Spleen (tissue), 11 donors: ENCODE measurements around the gene KCNQ1. TPM values are rescaled to one million over a fixed set of nuclear protein-coding genes. Genes with fewer than 3 reads are reported as not detected.

Source experiments
- DNase-seq: peaks from one replicate; pipeline ENCODE4 v3.0.0-alpha.2; 2020
- H3K27ac ChIP-seq, 8 donors: fragments of 200-600 bp; sonication (generic) in 7 of 8; 1 replicate in 4 of 8; 2 replicates in 4 of 8; pipeline versions ENCODE4 v1.5.0 to v1.8.0; 2016 to 2021; ENCODE audit warnings: inconsistent platforms in 4 of 8, mild to moderate bottlenecking in 4 of 8, moderate library complexity in 1 of 8
- H3K27me3 ChIP-seq, 7 donors: fragments of 200-600 bp; sonication (generic) in 6 of 7; replicated peaks in 1 of 7; 1 replicate in 4 of 7; 2 replicates in 3 of 7; pipeline versions ENCODE4 v1.5.0 to v1.8.0; 2016 to 2021; ENCODE audit warnings: inconsistent platforms in 3 of 7, mild to moderate bottlenecking in 1 of 7
- H3K36me3 ChIP-seq, 6 donors: fragments of 200-600 bp; sonication (generic) in 5 of 6; 1 replicate in 4 of 6; 2 replicates in 2 of 6; pipeline versions ENCODE4 v1.5.0 to v1.8.0; 2016 to 2021; ENCODE audit warnings: inconsistent platforms in 2 of 6
- H3K4me1 ChIP-seq, 6 donors: fragments of 200-600 bp; sonication (generic) in 5 of 6; 1 replicate in 3 of 6; 2 replicates in 3 of 6; pipeline versions ENCODE4 v1.5.0 to v1.8.0; 2016 to 2021; ENCODE audit warnings: inconsistent platforms in 3 of 6
- H3K4me3 ChIP-seq, 8 donors: fragments of 200-600 bp; sonication (generic) in 7 of 8; 1 replicate in 4 of 8; 2 replicates in 4 of 8; pipeline versions ENCODE4 v1.5.0 to v1.8.0; 2016 to 2021; ENCODE audit warnings: inconsistent platforms in 4 of 8, mild to moderate bottlenecking in 4 of 8, moderate library complexity in 2 of 8
- H3K9me3 ChIP-seq, 8 donors: fragments of 200-600 bp; sonication (generic) in 7 of 8; 1 replicate in 4 of 8; 2 replicates in 4 of 8; pipeline versions ENCODE4 v1.5.0 to v1.8.0; 2016 to 2021; ENCODE audit warnings: inconsistent platforms in 4 of 8
- CTCF ChIP-seq, 11 experiments: fragments of 200-600 bp in 7 of 11; fragments of 450-650 bp in 4 of 11; sonication (generic) in 4 of 11; IDR thresholded peaks in 8 of 11; conservative IDR thresholded peaks in 3 of 11; 1 replicate in 7 of 11; 2 replicates in 4 of 11; pipeline versions ENCODE4 v1.4.0 to v1.8.0; 2016 to 2021; ENCODE audit warnings: antibody characterized with exemption in 11 of 11, inconsistent platforms in 4 of 11, mild to moderate bottlenecking in 1 of 11
- POLR2A ChIP-seq, 3 donors: fragments of 450-650 bp; IDR thresholded peaks; one replicate each; pipeline ENCODE4 v1.5.1; 2017; ENCODE audit warnings: antibody characterized with exemption in 3 of 3, mild to moderate bottlenecking in 1 of 3
- POLR2AphosphoS5 ChIP-seq, 3 donors: sonication (generic); formaldehyde crosslinking; IDR thresholded peaks; one replicate each; pipeline ENCODE4 v1.5.1; 2017; ENCODE audit warnings: antibody characterized with exemption in 3 of 3
- WGBS, 5 donors: extraction: QIAGEN DNeasy Blood & Tissue Kit in 3 of 5; methylation state at CpG; one replicate each; pipeline versions ENCODE4 v1.1.5 to v1.1.7; 2013 to 2018; 5-methylcytosine and 5-hydroxymethylcytosine counted together
- intact Hi-C: fragments of 100-400 bp; cut with DNase I; formaldehyde crosslinking; loops from one replicate; pipeline ENCODE4 v1.15.0; 2023; ENCODE audit warnings: low total_unique reads
- polyA plus RNA-seq, 3 donors: library from polyadenylated mRNA; stranded (reverse); fragments of 200-250 nt; gene quantifications; one replicate each; pipeline ENCODE4 v1.2.1, GENCODE V29; 2013
- total RNA-seq, 7 donors: library from RNA; depleted of rRNA in 3 of 7; stranded (reverse); fragments of >200 nt in 3 of 7; fragmentation: NEBNext Ultra II Directional in 4 of 7; extraction: Animal tissue kit (Norgen Biotek cat#: 25700) in 4 of 7; gene quantifications; one replicate each; pipeline versions ENCODE4 v1.1.0 to v1.2.1, GENCODE V29; 2016 to 2021
- donor health status: healthy with polysubstance abuse.
- donor health status: DM: no; HTN: no; CAD: no; lungs with moderate emphysema.
- donor health status: DM: no; HTN: no; CAD: no.
- donor health status: Bipolar disorder and iron deficiency.
- donor health status: healthy.
- donor health status: DM: no; HTN: no; CAD: no.
- donor health status: DM: yes; HTN: yes; CAD: no.

KCNQ1 gene
- total and polyA plus RNA-seq, 10 donors, result 3.3 to 21.6 (median 13.5) TPM

- 85 to 94% (median 89%) methylated on average over 8 to 9 of the region's 9 CpGs for WGBS, 5 donors
- intact Hi-C loops, result no loop called here
Measured at GRCh38 chr11:2664376-2664775, 219.6 kb downstream of the KCNQ1 start.

GRCh38 chr11:2664791-2665525 lies 220.2 kb downstream of the KCNQ1 start:
- Histone ChIP-seq H3K4me3 (no peak overlapping the region), H3K27ac (no peak overlapping the region), H3K4me1 (no peaks in the 10 kb centered on the region), H3K27me3 (no peaks in the 10 kb centered on the region), H3K36me3 (peaks cover 0 to 59% (median 6%) of the 10 kb centered on the region in 6 donors), H3K9me3 (peaks cover 0 to 21% (median 12%) of the 10 kb centered on the region in 8 donors)
- intact Hi-C loops, result no loop called here
- DNase-seq, result no peak
- WGBS, 5 donors, result 91 to 95% (median 93%) methylated on average over 14 of the region's 14 CpGs
- no peak for TF ChIP-seq CTCF (IDR thresholded peaks at IDR 0.05 in 8 of 11, conservative IDR thresholded peaks at IDR 0.05 in 3 of 11)
- TF ChIP-seq POLR2AphosphoS5 (IDR thresholded peaks at IDR 0.05), result no peak
- TF ChIP-seq POLR2A (IDR thresholded peaks at IDR 0.05), result no peak

More at GRCh38 chr11:2664376-2664775, 219.6 kb downstream of the KCNQ1 start:
- Histone ChIP-seq H3K9me3 (peaks cover 0 to 27% (median 18%) of the 10 kb centered on the region in 8 donors), H3K27me3 (no peaks in the 10 kb centered on the region), H3K36me3 (peaks cover 0 to 59% (median 6%) of the 10 kb centered on the region in 6 donors), H3K27ac (no peak overlapping the region), H3K4me3 (no peak overlapping the region), H3K4me1 (no peaks in the 10 kb centered on the region)
- DNase-seq, result no peak
- no peak for TF ChIP-seq POLR2AphosphoS5 (IDR thresholded peaks at IDR 0.05)
- TF ChIP-seq POLR2A (IDR thresholded peaks at IDR 0.05), result no peak
- TF ChIP-seq CTCF (IDR thresholded peaks at IDR 0.05 in 8 of 11, conservative IDR thresholded peaks at IDR 0.05 in 3 of 11), result no peak

GRCh38 chr11:2665526-2666400 lies 221.0 kb downstream of the KCNQ1 start:
- no peak for TF ChIP-seq POLR2A (IDR thresholded peaks at IDR 0.05)
- TF ChIP-seq CTCF (IDR thresholded peaks at IDR 0.05 in 8 of 11, conservative IDR thresholded peaks at IDR 0.05 in 3 of 11), result no peak
- TF ChIP-seq POLR2AphosphoS5 (IDR thresholded peaks at IDR 0.05), result no peak
- intact Hi-C loops, result no loop called here
- H3K9me3 ChIP-seq, result peaks cover 0 to 13% (median 4%) of the 10 kb centered on the region in 8 donors
- H3K36me3 ChIP-seq, result peaks cover 0 to 51% (median 6%) of the 10 kb centered on the region in 6 donors
- no peak overlapping the region for H3K27ac ChIP-seq
- H3K4me3 ChIP-seq, result no peak overlapping the region
- no peak for DNase-seq
- no peaks in the 10 kb centered on the region for H3K4me1 ChIP-seq
- 82 to 93% (median 92%) methylated on average over 9 to 11 of the region's 11 CpGs for WGBS, 5 donors
- no peaks in the 10 kb centered on the region for H3K27me3 ChIP-seq

- Histone ChIP-seq H3K36me3 (peaks cover 0 to 53% (median 6%) of the 10 kb centered on the region in 6 donors), H3K27ac (no peak overlapping the region), H3K4me1 (no peaks in the 10 kb centered on the region), H3K9me3 (peaks cover 0 to 7% (median 0%) of the 10 kb centered on the region in 8 donors), H3K27me3 (no peaks in the 10 kb centered on the region), H3K4me3 (no peak overlapping the region)
- DNase-seq, result peak; percentile 42
- 80 to 92% (median 85%) methylated on average over 6 of the region's 6 CpGs for WGBS, 5 donors
- TF ChIP-seq POLR2A (IDR thresholded peaks at IDR 0.05) (no peak), CTCF (IDR thresholded peaks at IDR 0.05 in 8 of 11, conservative IDR thresholded peaks at IDR 0.05 in 3 of 11) (no peak), POLR2AphosphoS5 (IDR thresholded peaks at IDR 0.05) (no peak)
- intact Hi-C loops, result no loop called here
Measured at GRCh38 chr11:2666401-2666741, 221.6 kb downstream of the KCNQ1 start.
